GM18520 (cell line): ENCODE data around the gene RAB9B.
"Not testable (repeated sequence)": the region's sequence is repeated elsewhere in the genome, so short reads cannot be mapped to it uniquely, and the experiment has no call there.

Experiments used
- ATAC-seq: cut with Tn5 transposase; IDR thresholded peaks from one replicate; pipeline ENCODE4 v1.9.1; 2021; ENCODE audit not compliant: unreplicated experiment

Gene RAB9B, protein sequence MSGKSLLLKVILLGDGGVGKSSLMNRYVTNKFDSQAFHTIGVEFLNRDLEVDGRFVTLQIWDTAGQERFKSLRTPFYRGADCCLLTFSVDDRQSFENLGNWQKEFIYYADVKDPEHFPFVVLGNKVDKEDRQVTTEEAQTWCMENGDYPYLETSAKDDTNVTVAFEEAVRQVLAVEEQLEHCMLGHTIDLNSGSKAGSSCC

DNA sequence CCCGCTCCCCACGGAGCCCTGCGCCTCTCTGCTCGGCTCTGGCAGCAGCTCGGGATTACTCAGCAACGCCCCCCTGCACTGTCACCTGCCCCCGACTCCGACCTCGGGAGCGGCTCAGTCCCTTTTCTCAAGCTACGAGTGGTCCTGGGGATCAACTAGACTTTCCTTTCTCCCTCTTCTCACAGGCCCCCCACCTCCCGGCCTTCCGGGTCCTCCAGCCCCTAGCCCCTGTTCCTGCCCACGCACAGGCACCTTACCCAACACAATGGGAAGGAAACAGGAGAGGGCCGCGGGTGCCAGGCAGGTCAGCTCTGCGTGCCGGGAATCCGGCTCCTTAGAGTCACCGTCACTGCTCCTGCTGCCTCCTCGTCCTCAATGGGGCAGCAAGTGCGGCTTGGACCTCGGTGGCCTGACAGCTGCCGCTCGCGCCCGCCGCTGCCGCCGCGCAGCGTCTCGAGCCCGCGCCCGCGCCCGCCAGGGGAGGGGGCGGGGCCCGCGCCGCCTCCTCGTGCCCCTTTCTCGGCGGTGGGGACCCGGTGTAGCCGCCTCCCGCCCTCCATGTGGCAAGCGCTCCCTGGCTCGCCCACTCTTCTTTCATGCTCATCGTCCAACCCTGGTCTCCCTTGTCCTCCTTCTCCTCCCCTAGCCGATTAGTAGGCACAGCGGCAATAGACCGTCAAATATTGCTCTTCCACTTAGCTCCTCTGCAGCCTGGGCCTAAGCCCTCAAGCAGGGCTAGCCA lies at the start of gene RAB9B:
Gene RAB9B, minus strand, starts transcription at position 455 of the 742 bp plus-strand sequence. CDS start 6,473 bp downstream, outside the sequence.
- peak; percentile 76 for ATAC-seq

DNA sequence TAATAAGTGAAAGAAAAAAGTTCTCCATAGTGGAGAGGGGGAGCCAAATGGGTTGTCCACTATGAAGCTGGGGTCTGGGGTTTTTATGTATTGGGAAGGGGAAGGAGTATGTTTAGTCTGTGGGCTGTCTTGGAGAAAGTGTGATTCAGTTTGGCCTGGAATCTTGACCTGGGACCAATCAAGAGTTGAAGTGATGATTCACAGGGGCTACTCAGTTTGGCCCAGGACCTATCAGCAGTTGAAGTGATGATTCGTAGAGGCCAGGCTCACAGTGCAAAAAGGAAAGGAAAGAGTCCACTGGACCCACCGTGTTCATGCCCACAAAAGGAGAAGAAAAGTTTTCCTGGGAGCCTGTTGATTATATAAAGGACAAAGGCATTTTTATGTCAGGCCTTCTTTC lies 47.3 kb upstream of the RAB9B start:
- no peak for ATAC-seq

DNA sequence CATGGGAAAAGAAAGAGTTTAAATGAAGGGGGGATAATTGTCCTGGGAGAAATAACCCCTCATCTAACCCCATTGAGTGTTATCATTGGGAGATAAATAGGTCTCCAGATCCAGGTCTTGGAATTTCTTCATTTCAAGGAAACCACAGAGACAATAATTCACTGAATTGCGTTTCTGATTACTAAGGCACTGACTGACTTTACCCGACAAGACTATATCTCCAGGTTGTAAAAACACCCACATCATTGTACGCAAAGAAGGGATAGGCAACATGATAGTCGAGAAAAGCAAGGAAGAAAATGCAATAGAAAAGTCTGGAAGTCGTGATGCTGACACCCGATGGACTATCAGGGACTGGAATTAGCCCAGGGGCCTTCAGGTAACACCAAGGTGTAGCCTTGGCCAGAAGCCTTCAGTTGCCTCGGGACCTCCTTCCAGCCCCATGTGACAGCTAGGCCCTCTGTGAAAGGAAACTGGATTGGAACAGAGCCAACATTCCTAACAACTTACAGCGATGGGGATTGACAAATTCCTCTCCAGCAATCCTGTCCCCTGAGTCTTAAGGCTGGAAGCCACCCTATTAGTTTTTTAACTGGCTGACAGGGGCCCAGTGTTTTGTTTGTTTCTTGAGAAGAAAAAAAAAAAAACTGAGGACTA lies 46.5 kb upstream of the RAB9B start:
- no peak for ATAC-seq

DNA sequence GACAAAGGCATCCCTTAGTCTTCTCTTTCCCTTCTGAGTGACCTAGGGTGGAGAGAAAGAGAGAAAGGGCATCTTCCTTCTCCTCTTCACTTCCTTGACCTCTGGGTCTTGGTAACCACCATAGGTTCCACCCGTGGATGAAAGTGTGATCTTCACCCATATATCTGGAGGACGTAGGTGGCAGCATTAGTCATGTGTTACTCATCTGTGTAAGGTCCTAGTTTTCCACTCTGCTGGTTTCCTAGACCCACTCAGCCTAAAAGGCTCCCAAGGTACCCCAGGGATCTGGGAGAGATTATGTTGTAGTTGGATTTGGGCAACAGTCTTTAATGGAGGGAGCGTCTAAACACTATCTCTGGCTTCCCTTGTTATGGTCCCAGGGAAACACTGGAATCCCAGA lies 45.5 kb upstream of the RAB9B start:
- ATAC-seq, result no peak

DNA sequence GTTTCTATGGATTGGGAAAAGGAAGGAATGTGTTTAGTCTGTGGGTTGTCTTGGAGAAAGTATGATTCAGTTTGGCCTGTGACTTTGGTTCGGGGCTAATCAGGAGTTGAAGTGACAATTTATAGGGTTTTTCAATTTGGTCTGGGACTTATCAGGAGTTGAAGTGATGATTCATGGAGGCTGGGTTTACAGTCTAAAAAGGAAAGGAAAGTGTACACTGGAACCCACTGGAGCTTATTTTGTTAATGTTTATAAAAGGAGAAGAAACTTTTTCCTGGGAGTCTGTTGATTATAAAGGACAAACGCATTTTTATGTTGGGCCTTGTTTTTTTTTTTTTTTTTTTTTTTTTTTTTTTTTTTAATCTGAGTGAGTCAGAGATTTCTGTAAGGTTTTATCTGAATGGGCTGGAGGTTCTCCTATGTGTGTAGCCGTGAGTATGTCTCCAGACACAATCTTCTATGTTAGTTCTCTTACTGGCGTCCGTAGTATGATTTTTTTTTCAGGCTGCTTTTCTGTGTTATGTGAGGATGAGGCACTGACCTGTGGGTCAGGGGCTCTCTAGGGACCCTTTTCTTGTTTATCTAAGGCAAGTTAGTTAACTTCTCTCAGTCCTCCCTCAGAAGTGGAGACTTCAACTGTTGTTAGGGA lies 33.0 kb upstream of the RAB9B start:
- ATAC-seq, result no peak

DNA sequence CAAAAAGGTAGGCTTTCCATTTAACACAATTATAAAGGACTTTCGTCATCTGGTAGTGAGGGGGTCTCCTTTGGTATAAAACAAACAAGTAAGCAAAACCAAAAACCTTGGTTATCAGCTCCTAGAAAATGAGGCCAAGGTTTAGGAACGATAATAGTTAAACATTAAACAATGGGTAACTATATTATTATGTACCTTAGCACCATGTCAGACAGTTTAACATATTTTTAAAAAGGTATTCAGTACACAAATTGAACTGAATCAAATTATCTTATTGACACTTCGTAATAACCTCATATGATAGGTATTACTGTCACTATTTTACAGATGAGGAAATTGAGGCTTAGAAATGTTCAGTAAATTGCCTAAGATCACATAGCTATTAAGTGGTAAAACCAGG lies 32.1 kb upstream of the RAB9B start:
- no peak for ATAC-seq

DNA sequence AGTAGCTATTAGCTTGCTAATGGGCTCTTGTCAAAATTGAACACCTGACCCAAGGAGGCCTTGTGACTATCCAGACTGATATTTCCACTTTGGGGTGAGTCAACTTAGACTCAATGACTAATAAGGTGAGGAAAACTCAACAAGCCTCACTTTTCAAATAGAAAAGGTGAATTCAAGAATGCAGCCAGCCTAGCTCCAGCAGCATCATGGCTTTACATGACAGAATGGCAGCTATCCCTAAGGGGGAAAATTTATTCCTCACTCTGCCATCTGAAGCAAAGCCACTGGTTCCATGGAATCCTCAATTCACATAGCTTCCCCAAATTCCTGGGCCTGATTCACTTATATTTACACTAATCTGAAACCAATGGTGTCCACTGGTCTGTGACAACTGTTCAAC lies 29.1 kb upstream of the RAB9B start:
- ATAC-seq, result no peak

DNA sequence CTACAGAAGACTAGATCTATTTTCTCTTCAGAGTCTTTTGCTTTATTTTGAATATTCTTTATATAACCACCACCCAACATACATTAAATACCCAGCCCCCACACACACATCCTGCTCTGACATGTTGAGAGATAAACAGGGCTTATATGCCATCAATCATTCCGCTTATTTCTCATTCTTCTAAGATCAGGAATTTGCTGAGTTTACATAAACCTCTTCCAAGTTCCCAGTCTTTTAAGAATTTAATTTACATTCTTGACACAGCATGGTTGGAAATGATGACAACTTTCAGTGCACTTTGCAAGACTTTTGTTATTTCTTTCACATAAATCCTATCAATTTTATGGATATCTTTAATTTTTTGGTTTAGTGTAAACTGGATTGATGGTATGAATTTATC lies 17.5 kb upstream of the RAB9B start:
- ATAC-seq, result no peak

DNA sequence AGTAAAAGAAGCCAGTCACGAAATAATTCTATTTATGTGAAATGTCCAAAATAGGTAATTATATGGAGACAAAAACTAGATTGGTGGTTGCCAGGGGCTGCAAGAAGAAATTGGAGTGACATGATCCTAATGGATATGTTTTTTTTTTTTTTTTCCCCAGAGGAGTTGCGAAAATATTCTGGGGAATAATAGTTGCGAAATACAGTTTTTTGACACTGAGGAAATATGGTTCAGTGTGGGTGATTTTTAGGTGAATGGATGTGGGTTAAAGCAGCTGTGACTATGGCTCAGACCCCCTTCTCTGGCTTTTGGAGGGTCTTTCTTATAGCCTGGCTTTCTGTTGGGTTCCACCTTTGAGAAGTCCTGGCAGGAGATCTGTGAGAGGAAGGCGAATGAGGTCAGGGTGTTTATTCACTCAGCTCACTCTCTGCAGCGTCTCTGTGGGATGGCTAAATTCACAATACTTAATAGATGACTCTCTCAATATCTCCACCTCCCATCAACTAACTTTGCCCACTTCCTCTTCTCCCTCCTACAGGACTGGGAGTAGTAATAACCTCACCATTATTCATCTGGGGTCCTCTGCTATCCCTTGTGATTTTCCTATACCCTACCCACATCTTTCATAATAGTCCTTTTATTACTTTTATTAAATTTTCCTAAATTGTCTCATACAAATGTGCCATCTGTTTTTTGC lies 15.3 kb upstream of the RAB9B start:
- ATAC-seq, result no peak

DNA sequence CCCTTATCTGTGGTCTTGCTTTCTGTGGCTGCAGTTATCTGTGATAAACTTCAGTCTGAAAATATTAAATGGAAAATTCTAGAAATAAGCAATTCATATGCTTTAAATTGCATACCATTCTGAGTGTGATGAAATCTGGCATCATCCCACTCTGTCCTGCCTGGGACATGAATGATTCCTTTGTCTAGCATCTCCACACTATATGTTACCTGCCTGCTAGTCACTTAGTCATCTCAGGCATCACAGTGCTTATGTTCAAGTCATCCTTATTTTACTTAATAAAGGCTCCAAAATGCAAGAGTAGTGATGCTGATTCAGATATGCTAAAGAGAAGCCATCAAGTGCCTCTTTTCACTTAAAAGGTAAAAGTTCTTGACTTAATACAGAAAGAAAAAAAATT lies 14.3 kb upstream of the RAB9B start:
- ATAC-seq, result no peak

DNA sequence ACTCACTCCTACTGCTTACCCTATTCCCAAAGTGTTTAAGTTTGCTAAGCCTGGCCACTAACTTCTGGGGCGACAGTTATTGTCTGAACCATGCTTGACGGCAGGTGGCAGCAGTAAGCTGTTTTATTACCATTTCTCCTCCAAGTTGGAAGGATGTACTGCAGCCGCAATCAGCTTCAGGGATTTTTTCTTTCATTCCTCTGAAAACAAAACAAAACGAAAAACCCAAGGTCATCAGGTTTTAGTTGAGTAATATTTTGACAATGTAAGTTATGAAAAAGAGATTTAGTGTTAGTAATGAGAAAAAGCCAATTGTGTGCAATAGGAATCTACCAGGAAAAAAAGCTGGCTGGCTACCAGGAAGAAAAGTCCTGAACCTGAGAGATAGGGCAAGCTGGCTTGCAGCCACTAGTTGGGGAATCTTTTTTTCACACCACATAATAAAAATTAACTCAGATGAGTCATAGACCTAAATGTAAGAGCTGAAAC lies 13.2 kb upstream of the RAB9B start:
- ATAC-seq, result no peak

DNA sequence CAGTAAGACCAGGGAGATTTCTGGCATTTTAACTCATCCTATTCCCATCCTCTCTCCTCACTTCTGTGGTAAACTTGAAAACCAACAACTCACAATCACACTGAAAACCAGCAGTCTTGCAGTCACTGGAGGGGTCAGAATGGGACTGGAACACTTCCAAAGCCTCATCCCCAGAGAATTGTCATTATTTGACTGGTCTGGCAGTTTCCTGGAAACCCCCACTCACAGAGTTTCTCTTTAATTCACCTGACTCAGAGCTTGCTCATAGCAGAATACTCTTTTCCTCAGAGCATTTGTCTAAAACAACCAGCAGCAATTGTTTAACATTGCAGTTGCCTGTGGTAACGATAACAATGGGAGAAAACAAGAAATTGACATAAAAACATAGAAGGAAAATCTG lies 7.3 kb upstream of the RAB9B start:
- no peak for ATAC-seq

DNA sequence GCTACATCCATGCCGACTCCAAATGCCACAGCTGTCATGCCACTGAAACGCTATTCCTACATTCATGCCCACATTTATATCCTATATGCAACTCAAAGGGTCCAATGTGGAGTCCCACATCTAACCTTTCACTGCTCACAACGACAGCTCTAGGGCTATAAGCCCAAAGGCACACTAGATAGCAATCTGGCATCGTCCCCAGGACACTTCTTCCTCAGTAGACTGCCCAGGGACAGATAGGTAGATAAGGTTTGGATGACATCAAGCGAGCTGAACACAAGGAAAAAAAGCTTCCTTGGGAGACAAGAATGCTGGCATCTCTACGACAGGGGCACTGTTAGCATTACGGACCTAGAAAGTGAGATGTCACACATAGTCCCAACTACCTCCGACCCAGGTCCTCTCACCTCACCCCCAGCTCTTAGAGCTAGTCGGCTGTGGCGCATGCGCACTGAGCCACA lies 685 bp downstream of the RAB9B start:
- ATAC-seq, result no peak

DNA sequence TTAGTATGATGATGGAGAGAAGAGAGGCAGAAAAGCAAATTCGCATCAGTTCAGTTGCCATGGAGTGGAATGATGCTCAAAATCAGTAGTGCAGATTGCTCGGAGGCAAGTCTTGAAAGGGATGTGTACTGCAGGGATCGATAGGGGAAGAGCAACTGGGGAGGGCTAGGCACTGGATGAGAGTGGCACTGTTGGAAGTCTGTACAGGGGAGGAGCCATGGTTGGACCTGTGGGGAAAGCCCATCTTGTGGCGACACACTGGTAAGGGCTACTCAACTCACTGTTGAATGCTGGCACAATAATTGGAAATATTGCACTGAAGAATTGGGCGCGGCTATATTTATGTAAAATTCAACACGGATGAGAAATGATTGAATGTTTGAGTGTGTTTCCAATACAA lies 1.2 kb downstream of the RAB9B start:
- no peak for ATAC-seq

DNA sequence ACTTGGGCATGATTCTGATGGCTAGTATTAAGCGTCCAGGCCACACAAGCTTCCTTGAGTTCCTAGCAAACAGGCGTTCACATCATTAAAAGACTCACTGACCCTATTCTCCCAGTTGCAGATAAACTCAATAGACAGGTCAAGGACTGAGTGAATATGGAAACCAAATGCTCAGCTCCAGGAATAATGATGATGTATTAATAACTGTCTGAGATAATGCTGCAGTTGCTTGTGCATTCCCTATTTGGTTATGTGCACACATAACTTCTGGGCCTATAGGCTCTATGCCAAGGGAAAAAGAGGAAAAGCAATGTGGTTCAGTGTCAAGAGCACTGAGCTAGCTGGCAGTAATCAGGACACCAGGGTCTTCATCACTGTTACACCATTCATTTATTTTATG lies 3.5 kb downstream of the RAB9B start:
- no peak for ATAC-seq

DNA sequence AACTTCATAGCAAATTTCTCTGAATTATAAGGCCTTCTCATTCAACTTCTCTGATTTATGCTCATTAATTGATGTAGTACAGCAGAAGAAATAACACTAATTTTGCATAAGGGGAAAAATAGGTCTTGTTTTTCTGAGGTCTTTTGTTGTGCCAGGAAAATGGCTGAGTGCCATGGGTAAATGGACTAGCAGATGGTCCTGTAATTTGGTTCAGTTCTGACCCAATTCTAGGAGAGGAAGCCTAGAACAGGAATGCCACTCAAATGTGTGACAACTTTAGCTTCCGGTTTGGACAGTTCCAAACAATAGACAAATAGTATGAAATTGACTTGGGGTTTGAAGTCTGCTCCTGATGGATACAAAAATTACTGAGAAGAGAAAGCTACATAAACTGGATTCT lies 6.2 kb downstream of the RAB9B start:
- ATAC-seq, result no peak

DNA sequence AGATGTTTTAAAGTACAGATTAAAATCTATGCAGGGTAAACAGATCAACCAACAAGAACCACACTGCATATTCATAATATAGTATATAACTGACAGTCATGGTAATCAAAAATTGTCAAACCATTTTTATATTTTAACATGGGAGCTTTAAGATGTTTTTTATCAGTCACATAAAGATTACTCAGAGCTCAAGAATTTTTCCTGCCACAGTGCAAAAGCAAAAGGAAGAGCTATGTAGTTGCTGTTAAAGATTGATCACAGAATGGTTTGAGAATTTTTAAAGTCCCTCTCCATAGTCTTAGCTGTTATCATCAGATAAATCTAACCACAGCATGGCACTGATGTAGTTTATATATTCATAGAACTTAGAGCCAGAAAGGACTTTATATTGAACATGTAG lies 8.5 kb downstream of the RAB9B start:
- no peak for ATAC-seq

DNA sequence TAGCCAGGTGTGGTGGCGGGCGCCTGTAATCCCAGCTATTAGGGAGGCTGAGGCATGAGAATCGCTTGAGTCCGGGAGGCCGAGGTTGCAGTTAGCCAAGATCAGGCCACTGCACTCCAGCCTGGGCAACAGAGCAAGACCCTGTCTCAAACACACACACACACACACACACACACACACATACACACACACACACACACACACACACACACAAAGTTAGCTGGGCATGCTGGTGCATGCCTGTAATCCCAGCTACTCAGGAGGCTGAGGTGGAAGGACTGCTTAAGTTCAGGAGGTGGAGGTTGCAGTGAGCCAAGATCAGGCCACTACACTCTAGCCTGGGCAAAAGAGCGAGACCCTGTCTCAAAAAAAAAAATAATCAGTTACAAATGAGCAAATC lies 11.3 kb downstream of the RAB9B start:
- ATAC-seq, result not testable (repeated sequence)

DNA sequence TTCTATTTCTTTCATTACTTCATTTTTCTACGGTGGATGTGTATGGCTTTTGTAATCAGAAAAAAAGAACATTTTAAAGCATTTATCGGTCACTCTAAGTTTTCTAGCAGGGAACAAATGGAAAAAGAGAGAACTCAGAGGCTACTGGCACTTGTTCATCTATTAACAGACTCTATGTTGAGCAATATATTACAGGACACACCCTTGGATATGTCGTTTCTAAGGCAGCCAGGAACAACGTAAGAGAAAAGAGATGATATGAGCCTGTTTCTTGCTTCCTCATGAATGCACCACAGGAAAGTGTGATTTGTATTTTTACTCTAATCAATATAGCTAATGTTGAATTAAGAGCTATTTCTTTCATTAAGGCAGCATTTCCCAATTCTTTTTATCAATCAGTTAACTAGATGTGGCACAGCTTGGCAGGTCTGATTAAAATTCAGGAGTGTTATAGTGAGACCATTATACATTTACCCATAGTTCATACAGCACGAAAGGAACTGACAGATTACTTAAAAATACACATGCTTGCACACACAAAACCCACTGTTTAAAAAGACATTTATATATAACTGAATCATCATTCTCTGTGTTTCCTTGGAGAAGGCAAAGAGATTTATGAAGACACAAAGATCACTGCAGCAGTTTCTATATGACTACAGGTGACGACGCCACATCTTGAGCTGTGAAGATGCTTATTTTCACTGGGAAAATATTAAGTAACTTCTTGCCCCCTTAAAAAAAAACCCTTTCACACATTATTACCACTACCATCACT lies 13.0 kb downstream of the RAB9B start:
- no peak for ATAC-seq

DNA sequence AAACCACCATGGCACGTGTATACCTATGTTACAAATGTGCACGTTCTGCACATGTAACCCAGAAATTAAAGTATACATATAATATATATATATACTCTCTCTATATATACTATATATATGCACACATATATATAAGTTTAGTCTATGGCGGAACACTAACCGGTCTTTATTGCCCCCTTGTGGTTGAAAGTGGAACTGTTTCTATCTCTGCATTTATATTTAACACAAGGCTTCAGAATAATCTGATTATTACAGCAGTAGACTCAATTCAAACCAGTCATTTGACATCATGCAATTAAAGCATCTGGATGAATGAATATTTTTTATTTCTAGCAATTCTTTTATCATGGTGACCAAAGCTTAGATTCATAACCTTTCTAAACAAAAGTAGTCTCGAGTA lies 14.6 kb downstream of the RAB9B start:
- ATAC-seq, result no peak
